Ishikawa (cell line): ENCODE measurements around the gene AGPS.

Experiments used
- CEBPB ChIP-seq: IDR thresholded peaks from 2 replicates; pipeline ENCODE4 v1.6.1; 2012
- CREB1 ChIP-seq: IDR thresholded peaks from 2 replicates; pipeline ENCODE4 v1.6.1; 2012; ENCODE audit warnings: low read depth
- EGR1 ChIP-seq: IDR thresholded peaks from 2 replicates; pipeline ENCODE4 v1.6.1; 2012
- EP300 ChIP-seq: IDR thresholded peaks from 2 replicates; pipeline ENCODE4 v1.6.1; 2012; ENCODE audit warnings: borderline replicate concordance
- FOXM1 ChIP-seq: IDR thresholded peaks from 2 replicates; pipeline ENCODE4 v1.6.1; 2012; ENCODE audit warnings: low read depth, borderline replicate concordance
- NFIC ChIP-seq: IDR thresholded peaks from 2 replicates; pipeline ENCODE4 v1.6.1; 2012
- RAD21 ChIP-seq: IDR thresholded peaks from 2 replicates; pipeline ENCODE4 v1.6.1; 2012; ENCODE audit warnings: low read depth
- TAF1 ChIP-seq: IDR thresholded peaks from 2 replicates; pipeline ENCODE4 v1.6.1; 2012; ENCODE audit warnings: low read depth, mild to moderate bottlenecking
- TCF12 ChIP-seq: IDR thresholded peaks from 2 replicates; pipeline ENCODE4 v1.6.1; 2012; ENCODE audit warnings: low read depth
- TEAD4 ChIP-seq: IDR thresholded peaks from 2 replicates; pipeline ENCODE4 v1.6.1; 2012
- YY1 ChIP-seq: IDR thresholded peaks from 2 replicates; pipeline ENCODE4 v1.6.1; 2012; ENCODE audit warnings: low read depth
- ZBTB7A ChIP-seq: IDR thresholded peaks from 2 replicates; pipeline ENCODE4 v1.6.1; 2012; ENCODE audit warnings: low read depth
- TF ChIP-seq, protein P1 (sequence below): IDR thresholded peaks from 2 replicates; pipeline ENCODE4 v1.6.1; 2012
- TF ChIP-seq, protein P2 (sequence below): IDR thresholded peaks from 2 replicates; pipeline ENCODE4 v1.6.1; 2012; ENCODE audit warnings: low read depth, mild to moderate bottlenecking
- TF ChIP-seq, protein P3 (sequence below): IDR thresholded peaks from 2 replicates; pipeline ENCODE4 v1.6.1; 2012

Gene AGPS

GRCh38 chr2:177476897-177477296 is 84.3 kb downstream of the AGPS start:
- TF ChIP-seq YY1 (no peak), TCF12 (no peak), ZBTB7A (no peak)

- TF ChIP-seq CREB1: no peak
- no peak for TF ChIP-seq EGR1
- TF ChIP-seq, protein P1, sequence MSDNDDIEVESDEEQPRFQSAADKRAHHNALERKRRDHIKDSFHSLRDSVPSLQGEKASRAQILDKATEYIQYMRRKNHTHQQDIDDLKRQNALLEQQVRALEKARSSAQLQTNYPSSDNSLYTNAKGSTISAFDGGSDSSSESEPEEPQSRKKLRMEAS: no peak
- TF ChIP-seq NFIC: no peak
Observed at GRCh38 chr2:177478029-177478428, 85.5 kb downstream of the AGPS start.

DNA sequence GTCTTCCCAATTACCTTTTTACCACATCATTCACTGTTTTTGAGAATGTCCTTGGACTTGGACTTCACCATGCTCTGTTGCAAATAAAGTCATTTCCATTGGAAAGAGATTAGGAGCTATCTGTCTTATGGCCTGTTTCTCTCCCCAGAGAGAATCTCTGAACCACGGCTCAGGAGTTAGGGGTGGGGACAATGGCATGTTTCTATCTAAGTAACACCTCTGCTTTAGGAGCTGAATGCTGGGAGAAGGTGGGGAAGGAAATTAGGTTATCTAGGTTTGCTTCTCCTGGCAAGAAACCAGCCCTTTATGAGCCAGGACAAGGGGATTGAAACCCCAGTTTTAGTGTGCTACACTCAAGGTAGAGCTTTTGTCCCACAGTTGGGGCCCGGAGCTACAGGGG is 86.3 kb downstream of the AGPS start:
- no peak for TF ChIP-seq EGR1

DNA sequence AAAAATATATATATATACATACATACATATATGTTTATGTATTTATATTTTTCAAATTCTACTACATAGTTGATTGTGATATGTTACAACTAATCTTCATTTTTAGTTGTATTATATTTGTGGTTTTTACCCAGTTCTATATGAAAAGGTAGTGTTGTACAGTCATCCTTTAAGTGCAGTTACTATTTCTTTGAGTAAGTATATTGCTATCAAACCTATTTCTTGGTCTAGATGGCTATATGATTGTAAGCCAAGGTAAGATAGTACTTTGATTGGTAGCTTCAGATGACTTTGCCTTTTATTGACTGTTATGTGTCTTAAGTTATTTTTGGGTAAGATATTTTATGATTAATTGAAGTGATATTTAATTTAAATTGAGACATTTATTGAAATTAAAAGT is 89.6 kb downstream of the AGPS start:
- TF ChIP-seq FOXM1: no peak
- TF ChIP-seq EP300: no peak
- no peak for TF ChIP-seq NFIC
- TF ChIP-seq CREB1: no peak
- no peak for TF ChIP-seq CEBPB
- TF ChIP-seq RAD21: no peak
- TF ChIP-seq, protein P2, sequence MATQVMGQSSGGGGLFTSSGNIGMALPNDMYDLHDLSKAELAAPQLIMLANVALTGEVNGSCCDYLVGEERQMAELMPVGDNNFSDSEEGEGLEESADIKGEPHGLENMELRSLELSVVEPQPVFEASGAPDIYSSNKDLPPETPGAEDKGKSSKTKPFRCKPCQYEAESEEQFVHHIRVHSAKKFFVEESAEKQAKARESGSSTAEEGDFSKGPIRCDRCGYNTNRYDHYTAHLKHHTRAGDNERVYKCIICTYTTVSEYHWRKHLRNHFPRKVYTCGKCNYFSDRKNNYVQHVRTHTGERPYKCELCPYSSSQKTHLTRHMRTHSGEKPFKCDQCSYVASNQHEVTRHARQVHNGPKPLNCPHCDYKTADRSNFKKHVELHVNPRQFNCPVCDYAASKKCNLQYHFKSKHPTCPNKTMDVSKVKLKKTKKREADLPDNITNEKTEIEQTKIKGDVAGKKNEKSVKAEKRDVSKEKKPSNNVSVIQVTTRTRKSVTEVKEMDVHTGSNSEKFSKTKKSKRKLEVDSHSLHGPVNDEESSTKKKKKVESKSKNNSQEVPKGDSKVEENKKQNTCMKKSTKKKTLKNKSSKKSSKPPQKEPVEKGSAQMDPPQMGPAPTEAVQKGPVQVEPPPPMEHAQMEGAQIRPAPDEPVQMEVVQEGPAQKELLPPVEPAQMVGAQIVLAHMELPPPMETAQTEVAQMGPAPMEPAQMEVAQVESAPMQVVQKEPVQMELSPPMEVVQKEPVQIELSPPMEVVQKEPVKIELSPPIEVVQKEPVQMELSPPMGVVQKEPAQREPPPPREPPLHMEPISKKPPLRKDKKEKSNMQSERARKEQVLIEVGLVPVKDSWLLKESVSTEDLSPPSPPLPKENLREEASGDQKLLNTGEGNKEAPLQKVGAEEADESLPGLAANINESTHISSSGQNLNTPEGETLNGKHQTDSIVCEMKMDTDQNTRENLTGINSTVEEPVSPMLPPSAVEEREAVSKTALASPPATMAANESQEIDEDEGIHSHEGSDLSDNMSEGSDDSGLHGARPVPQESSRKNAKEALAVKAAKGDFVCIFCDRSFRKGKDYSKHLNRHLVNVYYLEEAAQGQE: no peak
- TF ChIP-seq ZBTB7A: no peak
- TF ChIP-seq TEAD4: no peak
- TF ChIP-seq TCF12: no peak
- TF ChIP-seq, protein P1: no peak
- no peak for TF ChIP-seq YY1
- TF ChIP-seq, protein P3, sequence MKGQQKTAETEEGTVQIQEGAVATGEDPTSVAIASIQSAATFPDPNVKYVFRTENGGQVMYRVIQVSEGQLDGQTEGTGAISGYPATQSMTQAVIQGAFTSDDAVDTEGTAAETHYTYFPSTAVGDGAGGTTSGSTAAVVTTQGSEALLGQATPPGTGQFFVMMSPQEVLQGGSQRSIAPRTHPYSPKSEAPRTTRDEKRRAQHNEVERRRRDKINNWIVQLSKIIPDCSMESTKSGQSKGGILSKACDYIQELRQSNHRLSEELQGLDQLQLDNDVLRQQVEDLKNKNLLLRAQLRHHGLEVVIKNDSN: no peak
- no peak for TF ChIP-seq TAF1
- TF ChIP-seq EGR1: no peak

- no peak for TF ChIP-seq TCF12
Observed at GRCh38 chr2:177483531-177483930, 91.0 kb downstream of the AGPS start.

GRCh38 chr2:177484180-177484795 is 91.7 kb downstream of the AGPS start:
- TF ChIP-seq CEBPB (no peak), TEAD4 (no peak), CREB1 (no peak)
- TF ChIP-seq, protein P1: no peak

DNA sequence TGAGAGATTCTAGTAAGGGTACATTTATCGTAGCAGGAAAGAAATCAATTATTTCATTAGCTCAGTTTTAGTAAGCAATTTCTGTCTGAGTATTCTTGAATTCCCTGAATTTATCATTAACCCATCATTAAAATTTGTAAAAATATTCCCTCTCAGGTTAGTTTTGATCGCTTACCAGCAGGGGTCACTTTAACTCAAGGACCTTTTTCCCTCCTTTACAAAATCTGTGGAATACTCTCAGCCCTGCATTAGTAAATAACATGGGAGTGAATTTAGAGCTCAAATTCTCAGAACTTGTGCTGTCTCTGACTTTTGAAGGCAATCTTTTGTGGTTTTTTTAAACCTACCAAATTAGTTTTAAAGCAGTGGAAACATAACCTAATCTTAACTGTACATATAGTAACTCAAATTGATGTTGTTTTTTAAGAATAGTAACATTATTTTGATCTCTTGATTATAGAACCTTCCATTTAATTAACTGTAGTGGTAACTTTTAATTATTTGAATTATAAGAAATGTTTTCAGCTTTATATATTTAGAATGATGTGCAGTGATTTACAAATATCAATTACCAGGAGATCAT is 97.2 kb downstream of the AGPS start:
- TF ChIP-seq TAF1 (no peak), RAD21 (peak; percentile 51)

GRCh38 chr2:177495945-177496344 is 103.4 kb downstream of the AGPS start:
- TF ChIP-seq EP300 (no peak), YY1 (no peak), TEAD4 (no peak), TAF1 (no peak), TCF12 (no peak), ZBTB7A (no peak), NFIC (no peak), EGR1 (no peak), CREB1 (no peak), RAD21 (no peak), FOXM1 (no peak)
- TF ChIP-seq, protein P2: no peak
- TF ChIP-seq, protein P1: no peak
